GM12891 (cell line): ENCODE results near the gene ABHD17A.
A peak's percentile ranks its signal among the peaks of the same experiment; 100 is the strongest.
"Not testable (repeated sequence)": the region's sequence is repeated elsewhere in the genome, so short reads cannot be mapped to it uniquely, and the experiment has no call there.

Source experiments
- DNase-seq: peaks from one replicate; pipeline ENCODE4 v3.0.0; 2011; ENCODE audit warnings: low spot score; ENCODE audit not compliant: insufficient read length
- FAIRE-seq: peaks from 2 replicates; lab custom pipeline; 2011; peaks lifted over from hg19 to GRCh38; lab: Jason Lieb, UNC
- PAX5 ChIP-seq: IDR thresholded peaks from 2 replicates; pipeline ENCODE4 v1.6.1; 2011; ENCODE audit warnings: low read length, moderate library complexity, mild to moderate bottlenecking; ENCODE audit not compliant: insufficient read depth, severe bottlenecking
- POLR2A ChIP-seq: IDR thresholded peaks from 2 replicates; pipeline ENCODE4 v1.6.1; 2011; ENCODE audit warnings: low read depth, low read length, control low read depth
- POLR2AphosphoS5 ChIP-seq: IDR thresholded peaks from 2 replicates; pipeline ENCODE4 v1.6.1; 2011; ENCODE audit warnings: low read depth, low read length, control low read depth
- POU2F2 ChIP-seq: IDR thresholded peaks from 2 replicates; pipeline ENCODE4 v1.6.1; 2011; ENCODE audit warnings: low read depth, mild to moderate bottlenecking, control low read depth, low read length, moderate library complexity
- SPI1 ChIP-seq: IDR thresholded peaks from 2 replicates; pipeline ENCODE4 v1.6.1; 2011; ENCODE audit warnings: low read depth, low read length, control low read depth
- TAF1 ChIP-seq: IDR thresholded peaks from 2 replicates; pipeline ENCODE4 v1.6.1; 2011; ENCODE audit warnings: low read depth, low read length, control low read depth

ABHD17A gene

DNA sequence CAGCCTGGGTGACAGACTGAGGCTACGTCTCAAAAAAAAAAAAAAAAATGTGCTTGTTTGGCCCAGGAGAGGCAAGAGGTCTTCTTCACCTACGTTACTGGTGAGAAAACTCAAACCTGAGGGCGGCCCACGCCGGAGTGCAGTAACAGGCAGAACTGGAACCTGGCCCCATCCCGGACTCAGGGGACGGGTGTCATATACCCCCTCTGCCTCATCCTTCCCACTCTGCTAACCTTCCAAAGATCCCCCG is 19.5 kb upstream of the ABHD17A start:
- no peak for FAIRE-seq
- TF ChIP-seq PAX5 (no peak), SPI1 (no peak), POLR2A (no peak), POLR2AphosphoS5 (no peak), TAF1 (no peak), POU2F2 (no peak)
- no peak for DNase-seq

GRCh38 chr19:1902923-1903322 is 17.6 kb upstream of the ABHD17A start:
- DNase-seq, result no peak
- FAIRE-seq, result no peak
- TF ChIP-seq POLR2AphosphoS5 (no peak), POU2F2 (no peak), SPI1 (no peak), POLR2A (no peak), PAX5 (no peak), TAF1 (no peak)

DNA sequence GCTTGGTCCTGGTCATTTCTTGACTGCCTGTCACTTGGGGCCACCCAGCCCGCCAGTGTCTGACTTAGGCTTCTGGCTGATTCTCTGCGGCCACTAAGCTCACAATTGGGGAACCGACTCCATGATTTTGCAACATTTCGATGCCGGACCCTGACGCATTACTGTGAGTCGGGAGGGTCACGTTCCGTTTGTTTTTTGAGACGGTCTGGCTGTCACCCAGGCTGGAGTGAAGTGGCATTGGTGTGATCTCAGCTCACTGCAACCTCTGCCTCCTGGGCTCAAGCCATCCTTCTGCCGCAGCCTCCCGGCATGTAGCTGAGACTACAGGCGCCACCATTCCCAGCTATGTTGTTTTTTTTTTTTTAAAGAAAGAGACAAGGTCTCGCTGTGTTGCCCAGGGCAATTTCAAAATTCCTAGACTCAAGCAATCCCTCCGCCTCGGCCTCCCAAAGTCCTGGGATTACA is 16.7 kb upstream of the ABHD17A start:
- FAIRE-seq, result no peak
- TF ChIP-seq POU2F2 (no peak), SPI1 (no peak), POLR2AphosphoS5 (no peak), TAF1 (no peak), POLR2A (no peak), PAX5 (no peak)

DNA sequence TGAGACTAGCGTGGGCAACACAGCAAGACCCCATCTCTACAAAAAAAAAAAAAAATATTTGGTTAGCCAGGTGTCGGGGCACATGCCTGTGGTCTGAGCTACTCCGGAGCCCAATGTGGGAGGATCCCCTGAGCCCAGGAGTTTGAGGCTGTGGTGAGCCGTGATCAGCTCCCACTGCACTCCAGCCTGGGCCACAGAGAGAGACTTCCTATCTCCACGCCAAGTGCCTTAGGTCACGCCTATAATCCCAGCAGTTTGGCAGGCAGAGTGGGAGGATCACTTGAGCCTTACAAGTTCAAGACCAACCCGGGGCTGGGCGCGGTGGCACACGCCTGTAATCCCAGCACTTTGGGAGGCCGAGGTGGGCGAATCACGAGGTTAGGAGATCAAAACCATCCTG is 11.2 kb upstream of the ABHD17A start:
- no peak for TF ChIP-seq POLR2A
- no peak for TF ChIP-seq TAF1
- no peak for TF ChIP-seq SPI1
- no peak for TF ChIP-seq PAX5
- TF ChIP-seq POLR2AphosphoS5, result no peak
- TF ChIP-seq POU2F2, result no peak
- DNase-seq, result no peak
- no peak for FAIRE-seq

More for the DNA sequence above, 16.7 kb upstream of the ABHD17A start:
- no peak for DNase-seq

DNA sequence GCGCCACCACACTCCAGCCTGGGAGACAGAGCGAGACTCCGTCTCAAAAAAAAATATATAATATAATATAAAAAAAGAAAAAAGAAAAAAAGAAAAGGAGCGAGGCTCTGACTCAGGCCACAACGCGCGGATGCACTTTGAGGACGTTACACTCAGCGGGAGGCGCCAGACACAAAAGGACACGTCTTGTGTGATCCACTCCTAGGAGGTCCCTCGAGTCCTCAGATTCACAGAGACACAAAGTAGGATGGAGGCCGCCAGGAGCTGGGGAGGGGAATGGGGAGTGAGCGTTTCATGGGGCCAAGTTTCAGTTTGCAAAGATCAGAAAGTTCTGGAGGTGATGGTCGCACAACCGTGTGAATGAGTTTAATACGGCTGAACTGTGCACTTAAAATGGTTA is 8.5 kb upstream of the ABHD17A start:
- FAIRE-seq, result no peak
- DNase-seq, result no peak
- TF ChIP-seq POU2F2 (no peak), POLR2AphosphoS5 (no peak), PAX5 (no peak), SPI1 (no peak), TAF1 (no peak), POLR2A (no peak)

GRCh38 chr19:1889907-1890306 is 4.6 kb upstream of the ABHD17A start:
- FAIRE-seq, result no peak
- no peak for DNase-seq
- no peak for TF ChIP-seq POLR2AphosphoS5
- no peak for TF ChIP-seq PAX5
- TF ChIP-seq SPI1, result no peak
- no peak for TF ChIP-seq POU2F2
- no peak for TF ChIP-seq POLR2A
- TF ChIP-seq TAF1, result no peak

- DNase-seq (no peak), FAIRE-seq (no peak)
- TF ChIP-seq SPI1 (no peak), POLR2AphosphoS5 (no peak), TAF1 (no peak), POLR2A (no peak), POU2F2 (no peak), PAX5 (no peak)
These were observed 3.1 kb upstream of the ABHD17A start for GRCh38 chr19:1888385-1888784.

DNA sequence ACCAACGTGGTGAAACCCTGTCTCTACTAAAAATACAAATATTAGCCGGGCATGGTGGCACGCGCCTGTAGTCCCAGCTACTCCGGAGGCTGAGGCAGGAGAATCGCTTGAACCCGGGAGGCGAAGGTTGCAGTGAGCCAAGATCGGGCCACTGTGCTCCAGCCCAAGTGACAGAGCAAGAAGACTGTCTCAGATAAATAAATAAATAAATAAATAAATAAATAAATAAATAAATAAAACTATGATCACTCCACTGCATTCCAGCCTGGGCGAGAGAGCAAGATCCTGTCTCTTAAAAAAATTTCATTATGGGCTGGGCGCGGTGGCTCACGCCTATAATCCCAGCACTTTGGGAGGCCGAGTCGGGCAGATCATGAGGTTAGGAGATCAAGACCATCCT is 1.1 kb upstream of the ABHD17A start:
- DNase-seq, FAIRE-seq: not testable (repeated sequence)

GRCh38 chr19:1884719-1885334 is 469 bp downstream of the ABHD17A start:
- no peak for FAIRE-seq
- TF ChIP-seq PAX5, result no peak
- no peak for TF ChIP-seq POLR2A
- TF ChIP-seq POU2F2, result no peak
- TF ChIP-seq POLR2AphosphoS5, result no peak
- TF ChIP-seq SPI1, result no peak
- TF ChIP-seq TAF1, result no peak

DNA sequence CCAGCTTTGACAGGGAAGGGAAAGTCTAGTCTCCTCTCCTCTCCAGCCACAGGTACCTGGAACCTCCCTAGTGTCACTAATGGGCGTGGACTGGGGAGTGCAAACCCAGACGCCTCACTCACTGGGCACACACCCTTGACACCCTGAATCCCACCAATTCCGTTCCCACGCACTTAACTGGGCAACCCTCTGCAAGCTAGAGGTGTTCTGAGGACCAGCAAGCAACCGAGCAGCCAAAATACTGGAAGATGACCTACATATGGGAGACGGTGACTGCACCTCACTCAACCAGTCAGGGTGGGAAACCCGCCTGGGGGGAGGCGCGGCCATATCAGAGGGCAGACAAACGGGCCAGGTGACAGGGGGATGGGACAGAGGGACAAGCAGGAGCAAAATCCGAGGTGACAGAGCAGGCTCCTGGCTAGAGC is 991 bp downstream of the ABHD17A start:
- peak; percentile 78 for FAIRE-seq
- no peak for TF ChIP-seq POLR2AphosphoS5
- no peak for TF ChIP-seq TAF1
- no peak for TF ChIP-seq PAX5
- TF ChIP-seq POU2F2, result no peak
- TF ChIP-seq SPI1, result no peak
- TF ChIP-seq POLR2A, result no peak
- no peak for DNase-seq

More at GRCh38 chr19:1884719-1885334, 469 bp downstream of the ABHD17A start:
- DNase-seq, result no peak

GRCh38 chr19:1883784-1884183 is 1.5 kb downstream of the ABHD17A start:
- peak; percentile 31 for FAIRE-seq
- TF ChIP-seq PAX5 (no peak), POU2F2 (0 out of 2 replicates have a peak, but pooled peaks have one; percentile 11)

More at GRCh38 chr19:1883784-1884183, 1.5 kb downstream of the ABHD17A start:
- no peak for DNase-seq
